GM19438 (cell line): ENCODE results near the gene RFXAP.

ENCODE experiments used
- ATAC-seq: cut with Tn5 transposase; IDR thresholded peaks from one replicate; pipeline ENCODE4 v1.9.1; 2021; ENCODE audit warnings: low read depth; ENCODE audit not compliant: unreplicated experiment

The RFXAP gene

DNA sequence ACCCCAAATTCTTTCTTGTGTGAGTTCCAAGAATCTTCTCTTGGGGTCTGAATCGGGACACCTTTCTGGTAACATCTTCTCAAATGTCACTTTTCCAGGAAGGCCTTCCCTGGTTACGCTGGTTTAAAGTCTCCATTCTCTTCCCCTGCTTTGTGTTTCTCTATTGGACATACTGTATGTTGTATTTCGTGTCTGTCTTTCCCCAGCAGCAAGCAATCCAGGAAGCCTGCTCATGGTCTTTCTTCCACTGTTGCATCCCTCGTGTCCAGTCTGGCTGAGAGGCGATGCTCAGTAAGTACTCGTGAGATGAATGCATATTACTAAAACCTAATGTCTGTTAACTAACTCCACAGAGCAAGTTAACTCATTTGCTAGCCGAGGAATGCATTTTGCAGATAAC lies 43.7 kb downstream of the RFXAP start:
- ATAC-seq = no peak

- no peak for ATAC-seq
Observed at GRCh38 chr13:36865265-36865664, 46.2 kb downstream of the RFXAP start.

- no peak for ATAC-seq
Observed at GRCh38 chr13:36866232-36866631, 47.2 kb downstream of the RFXAP start.

DNA sequence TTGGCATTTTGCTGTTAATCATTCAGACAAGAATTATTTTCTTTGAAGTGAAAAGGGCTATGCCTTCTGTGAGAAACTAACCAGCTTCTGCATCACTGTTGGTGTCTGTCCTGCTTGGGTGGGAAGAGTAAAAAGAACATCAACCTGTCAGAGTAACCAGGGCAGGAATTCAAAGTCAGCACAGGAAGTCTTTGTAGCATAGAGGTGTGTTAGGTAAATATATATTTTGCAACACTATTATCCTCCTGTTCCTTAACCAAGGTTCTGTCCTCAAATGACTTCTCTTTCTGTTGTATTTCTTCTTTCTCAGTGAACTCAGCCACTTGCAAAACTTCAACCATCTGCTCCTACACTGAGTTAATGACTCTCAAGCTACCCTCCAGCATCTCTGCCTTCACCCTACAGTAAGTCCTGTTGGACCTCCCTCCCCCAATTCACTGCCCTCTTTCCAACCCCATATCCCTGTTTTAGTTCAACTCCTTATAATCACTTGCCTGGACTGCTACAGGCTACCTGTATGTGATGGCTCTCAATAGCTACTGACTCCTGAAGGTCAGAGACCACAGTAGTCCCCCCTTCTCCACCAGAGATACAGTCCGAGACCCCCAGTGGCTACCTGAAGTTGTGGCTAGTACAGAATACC lies 51.1 kb downstream of the RFXAP start:
- ATAC-seq = no peak

DNA sequence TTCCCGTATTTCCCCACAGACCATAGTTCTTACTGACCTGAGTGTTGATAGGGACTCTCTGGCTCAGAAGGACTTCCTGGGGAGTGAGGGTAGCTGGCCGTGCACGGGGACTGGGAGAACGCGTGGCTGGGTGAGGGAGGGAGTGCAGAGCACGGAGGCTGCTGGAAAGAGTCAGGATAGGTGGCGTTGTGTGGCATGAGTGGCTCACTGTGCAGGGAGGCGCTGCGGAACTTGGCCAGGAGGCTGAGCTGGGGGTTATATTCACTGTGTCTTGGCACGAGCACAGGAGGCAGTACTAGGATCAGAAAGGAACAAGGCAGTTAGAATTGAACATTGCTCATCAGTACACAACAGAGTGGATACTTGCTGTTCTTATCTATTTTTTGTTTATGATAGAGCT lies 53.6 kb downstream of the RFXAP start:
- ATAC-seq = no peak

DNA sequence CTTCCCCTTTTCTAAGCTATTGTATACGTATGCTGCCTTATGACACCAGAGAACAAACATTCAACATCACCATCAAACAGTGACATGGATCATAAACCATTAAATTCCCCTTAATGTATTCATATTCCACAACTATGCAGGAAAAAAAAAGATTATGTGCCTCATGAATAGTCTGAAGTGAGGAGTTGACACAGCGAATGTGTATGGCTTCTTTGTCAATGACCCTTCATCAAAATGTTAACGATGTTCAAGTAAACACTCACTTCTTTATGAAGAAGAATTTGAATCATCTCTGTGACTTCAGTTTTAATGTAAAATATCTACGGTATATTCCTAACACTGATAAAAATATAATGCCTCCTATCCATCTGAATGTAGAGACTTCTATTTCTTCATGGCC lies 56.4 kb downstream of the RFXAP start:
- no peak for ATAC-seq

GRCh38 chr13:36875961-36876360 lies 56.9 kb downstream of the RFXAP start:
- no peak for ATAC-seq
